Colonic mucosa (tissue), 4 donors: Measurements from ENCODE around the gene KMT2D. TPM values are rescaled to one million over a fixed set of nuclear protein-coding genes. Genes with fewer than 3 reads are reported as not detected.
A peak's percentile ranks its signal among the peaks of the same experiment; 100 is the strongest.

Source experiments
- DNase-seq: peaks from one replicate; pipeline ENCODE4 v3.0.0-alpha.2; 2020
- H3K27ac ChIP-seq: fragments of 200-600 bp; one replicate; pipeline ENCODE4 v1.8.0; 2021
- H3K27me3 ChIP-seq: fragments of 200-600 bp; one replicate; pipeline ENCODE4 v1.8.0; 2021
- H3K36me3 ChIP-seq: fragments of 200-600 bp; one replicate; pipeline ENCODE4 v1.8.0; 2021
- H3K4me1 ChIP-seq: fragments of 200-600 bp; one replicate; pipeline ENCODE4 v1.8.0; 2021; ENCODE audit warnings: mild to moderate bottlenecking
- H3K4me3 ChIP-seq: fragments of 200-600 bp; one replicate; pipeline ENCODE4 v1.8.0; 2021
- H3K9ac ChIP-seq, 2 donors: one replicate each; pipeline ENCODE4 v1.7.0; 2013; ENCODE audit warnings: control low read depth in 2 of 2, low read depth in 2 of 2, low read length in 2 of 2
- H3K9me3 ChIP-seq: fragments of 200-600 bp; one replicate; pipeline ENCODE4 v1.8.0; 2021
- intact Hi-C: fragments of 100-400 bp; cut with DNase I; formaldehyde crosslinking; loops from one replicate; pipeline ENCODE4 v1.14.1; 2022
- total RNA-seq, 2 donors: library from RNA; stranded (reverse); fragmentation: NEBNext Ultra II Directional in 1 of 2; extraction: Animal tissue kit (Norgen Biotek cat#: 25700) in 1 of 2; gene quantifications; one replicate each; pipeline ENCODE4 v1.2.1, GENCODE V29; 2021
- TF ChIP-seq, protein P1 (sequence below): fragments of 200-600 bp; IDR thresholded peaks from one replicate; pipeline ENCODE4 v1.8.0; 2022; ENCODE audit warnings: antibody characterized with exemption, mild to moderate bottlenecking
- donor health status: healthy.
- donor health status: DM: no; HTN: no; CAD: no.
- donor health status: DM: no; HTN: no; CAD: no.

KMT2D gene
- total RNA-seq, 2 donors from 2014 or later: 50.2 to 87.5 TPM

DNA sequence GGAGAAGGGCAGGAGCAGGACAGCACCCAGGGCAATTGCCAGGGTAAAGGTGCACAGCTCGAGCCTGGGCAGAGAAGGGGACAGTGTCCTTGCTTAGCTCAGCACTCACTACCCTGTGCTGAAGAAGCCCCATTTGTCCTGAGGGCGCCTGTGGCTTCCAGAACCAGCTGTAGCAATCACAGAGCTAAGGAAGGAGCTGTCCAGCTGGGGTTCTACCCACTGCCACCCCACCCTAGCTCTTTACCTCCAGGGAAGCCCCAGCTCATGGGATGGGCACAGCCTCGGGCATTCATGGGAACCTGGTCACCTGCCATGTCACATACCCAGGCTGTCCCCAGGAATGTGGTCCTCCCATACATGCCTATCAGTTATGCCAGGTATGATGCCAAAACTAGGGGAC is 44.2 kb upstream of the KMT2D start:
- H3K4me1 ChIP-seq: peaks cover 10% of the 10 kb centered on the region
- TF ChIP-seq, protein P1, sequence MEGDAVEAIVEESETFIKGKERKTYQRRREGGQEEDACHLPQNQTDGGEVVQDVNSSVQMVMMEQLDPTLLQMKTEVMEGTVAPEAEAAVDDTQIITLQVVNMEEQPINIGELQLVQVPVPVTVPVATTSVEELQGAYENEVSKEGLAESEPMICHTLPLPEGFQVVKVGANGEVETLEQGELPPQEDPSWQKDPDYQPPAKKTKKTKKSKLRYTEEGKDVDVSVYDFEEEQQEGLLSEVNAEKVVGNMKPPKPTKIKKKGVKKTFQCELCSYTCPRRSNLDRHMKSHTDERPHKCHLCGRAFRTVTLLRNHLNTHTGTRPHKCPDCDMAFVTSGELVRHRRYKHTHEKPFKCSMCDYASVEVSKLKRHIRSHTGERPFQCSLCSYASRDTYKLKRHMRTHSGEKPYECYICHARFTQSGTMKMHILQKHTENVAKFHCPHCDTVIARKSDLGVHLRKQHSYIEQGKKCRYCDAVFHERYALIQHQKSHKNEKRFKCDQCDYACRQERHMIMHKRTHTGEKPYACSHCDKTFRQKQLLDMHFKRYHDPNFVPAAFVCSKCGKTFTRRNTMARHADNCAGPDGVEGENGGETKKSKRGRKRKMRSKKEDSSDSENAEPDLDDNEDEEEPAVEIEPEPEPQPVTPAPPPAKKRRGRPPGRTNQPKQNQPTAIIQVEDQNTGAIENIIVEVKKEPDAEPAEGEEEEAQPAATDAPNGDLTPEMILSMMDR: no peak
- H3K9me3 ChIP-seq: no peaks in the 10 kb centered on the region
- DNase-seq: no peak
- no peak overlapping the region for H3K4me3 ChIP-seq
- H3K27me3 ChIP-seq: no peaks in the 10 kb centered on the region
- H3K27ac ChIP-seq: no peak overlapping the region
- intact Hi-C loops: no loop called here
- H3K36me3 ChIP-seq: peaks cover 17% of the 10 kb centered on the region
- no peak overlapping the region for H3K9ac ChIP-seq

- no peak for DNase-seq
- Histone ChIP-seq H3K36me3 (peaks cover 21% of the 10 kb centered on the region), H3K27ac (no peak overlapping the region), H3K27me3 (no peaks in the 10 kb centered on the region), H3K4me1 (no peaks in the 10 kb centered on the region), H3K9me3 (no peaks in the 10 kb centered on the region), H3K4me3 (no peak overlapping the region), H3K9ac (no peak overlapping the region)
- intact Hi-C loops: no loop called here
- TF ChIP-seq, protein P1: no peak
Measured at GRCh38 chr12:49100380-49100779, 39.8 kb upstream of the KMT2D start.

DNA sequence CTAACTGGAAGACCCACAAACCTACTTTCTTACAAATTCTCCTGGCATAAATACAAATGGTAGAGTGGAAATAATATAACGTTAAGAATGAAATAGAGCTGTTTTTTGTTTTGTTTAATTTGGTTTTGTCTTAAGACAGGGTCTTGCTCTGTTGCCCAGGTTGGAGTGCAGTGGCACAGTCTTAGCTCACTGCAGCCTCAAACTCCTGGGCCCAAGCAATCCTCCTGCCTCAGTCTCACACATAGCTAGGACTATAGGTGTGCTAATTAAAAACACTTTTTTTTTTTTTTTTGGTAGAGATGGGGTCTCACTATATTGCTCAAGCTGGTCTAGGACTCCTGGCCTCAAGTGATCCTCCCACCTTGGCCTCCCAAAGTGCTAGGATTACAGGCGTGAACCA is 38.1 kb upstream of the KMT2D start:
- Histone ChIP-seq H3K27me3 (peaks cover 12% of the 10 kb centered on the region), H3K4me3 (no peak overlapping the region), H3K36me3 (peaks cover 18% of the 10 kb centered on the region), H3K9me3 (no peaks in the 10 kb centered on the region), H3K4me1 (peaks cover 3% of the 10 kb centered on the region), H3K9ac (no peak overlapping the region), H3K27ac (no peak overlapping the region)
- DNase-seq: no peak
- intact Hi-C loops: loop anchor here (5.0 kb wide), 1 partner anchor 36 kb away; the partner anchor contains the start of gene KMT2D
- TF ChIP-seq, protein P1: no peak

GRCh38 chr12:49098035-49098451 is 37.4 kb upstream of the KMT2D start:
- peaks cover 18% of the 10 kb centered on the region for H3K36me3 ChIP-seq
- H3K27me3 ChIP-seq: peaks cover 16% of the 10 kb centered on the region
- H3K9ac ChIP-seq: no peak overlapping the region
- intact Hi-C loops: loop anchor here (5.0 kb wide), 1 partner anchor 36 kb away; the partner anchor contains the start of gene KMT2D
- H3K9me3 ChIP-seq: no peaks in the 10 kb centered on the region
- TF ChIP-seq, protein P1: peak; percentile 72
- no peak overlapping the region for H3K4me3 ChIP-seq
- peaks cover 3% of the 10 kb centered on the region for H3K4me1 ChIP-seq
- peak; percentile 49 for DNase-seq
- no peak overlapping the region for H3K27ac ChIP-seq

- TF ChIP-seq, protein P1: no peak
- Histone ChIP-seq H3K9ac (no peak overlapping the region), H3K27ac (no peak overlapping the region), H3K27me3 (peaks cover 21% of the 10 kb centered on the region), H3K36me3 (peaks cover 14% of the 10 kb centered on the region), H3K9me3 (no peaks in the 10 kb centered on the region), H3K4me3 (no peak overlapping the region), H3K4me1 (peaks cover 3% of the 10 kb centered on the region)
- intact Hi-C loops: loop anchor here (5.0 kb wide), 1 partner anchor 35 kb away; the partner anchor contains the start of gene KMT2D
- DNase-seq: no peak
Measured at GRCh38 chr12:49097381-49097780, 36.8 kb upstream of the KMT2D start.
